ENCODE measurements around the gene CCDC112. TPM values are rescaled to one million over a fixed set of nuclear protein-coding genes. Genes with fewer than 3 reads are reported as not detected.
A peak's percentile ranks its signal among the peaks of the same experiment; 100 is the strongest.

CCDC112 gene
- total RNA-seq, 2 experiments from 2014 or later = 1.9 to 2.1 TPM

DNA sequence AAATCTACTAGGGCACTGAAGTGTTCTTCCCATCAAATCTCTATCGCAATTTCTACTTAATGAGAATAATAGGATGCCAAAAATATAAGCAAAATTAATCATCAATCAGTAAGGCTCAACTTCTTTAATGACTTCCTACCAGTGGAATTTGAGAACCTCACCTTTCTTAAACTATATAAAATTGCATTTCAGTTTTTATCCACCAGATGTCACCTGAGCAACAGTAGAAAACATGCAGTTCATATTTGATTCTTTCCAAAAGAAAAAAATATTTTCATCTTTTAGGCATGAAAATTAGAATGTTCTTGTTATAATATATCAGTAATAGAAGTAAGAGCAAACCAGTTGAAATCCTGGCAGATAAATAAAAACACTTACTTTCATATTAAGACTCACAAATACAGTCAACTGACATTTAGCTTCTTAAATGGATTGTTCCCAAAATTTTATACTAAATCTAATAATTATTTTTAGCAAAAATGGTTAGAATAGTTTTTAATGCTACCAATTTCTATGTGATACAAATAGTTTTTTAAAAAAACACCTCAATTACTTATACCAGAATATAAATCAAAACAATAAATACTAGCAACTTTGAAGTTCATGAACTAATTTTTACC is 13.4 kb upstream of the CCDC112 start:
- Mint-ChIP-seq H3K4me1 (ENCODE audit: low read depth) (no peaks in the 10 kb centered on the region), H3K27ac (no peak overlapping the region), H3K9me3 (no peaks in the 10 kb centered on the region), H3K27me3 (ENCODE audit: low read depth) (peaks cover 22% of the 10 kb centered on the region), H3K4me3 (no peak overlapping the region), H3K36me3 (ENCODE audit: low read depth) (no peaks in the 10 kb centered on the region)
- DNase-seq = no peak
- intact Hi-C loops (cut with micrococcal nuclease) = loop anchor here (1.0 kb wide), 4 partner anchors 264 to 758 kb away; no protein-coding TSS in a partner anchor
- CTCF ChIA-PET = interaction anchor here (0.6 to 7.7 kb wide), 17 partner anchors 10 to 547 kb away, joined by 3 to 118 read pairs (median 4); partner anchors contain the start of gene FEM1C

GRCh38 chr5:115308815-115309214 is 12.4 kb upstream of the CCDC112 start:
- H3K27me3 Mint-ChIP-seq (ENCODE audit: low read depth) = peaks cover 24% of the 10 kb centered on the region
- intact Hi-C loops (cut with micrococcal nuclease) = loop anchor here (1.0 kb wide), 4 partner anchors 265 to 759 kb away; no protein-coding TSS in a partner anchor
- H3K9me3 Mint-ChIP-seq = no peaks in the 10 kb centered on the region
- H3K27ac Mint-ChIP-seq = no peak overlapping the region
- CTCF ChIA-PET = interaction anchor here (0.5 to 7.7 kb wide), 16 partner anchors 9 to 1794 kb away, joined by 3 to 118 read pairs (median 4); partner anchors contain the start of gene FEM1C
- H3K4me1 Mint-ChIP-seq (ENCODE audit: low read depth) = no peaks in the 10 kb centered on the region
- no peak overlapping the region for H3K4me3 Mint-ChIP-seq
- no peaks in the 10 kb centered on the region for H3K36me3 Mint-ChIP-seq (ENCODE audit: low read depth)
- DNase-seq = no peak

DNA sequence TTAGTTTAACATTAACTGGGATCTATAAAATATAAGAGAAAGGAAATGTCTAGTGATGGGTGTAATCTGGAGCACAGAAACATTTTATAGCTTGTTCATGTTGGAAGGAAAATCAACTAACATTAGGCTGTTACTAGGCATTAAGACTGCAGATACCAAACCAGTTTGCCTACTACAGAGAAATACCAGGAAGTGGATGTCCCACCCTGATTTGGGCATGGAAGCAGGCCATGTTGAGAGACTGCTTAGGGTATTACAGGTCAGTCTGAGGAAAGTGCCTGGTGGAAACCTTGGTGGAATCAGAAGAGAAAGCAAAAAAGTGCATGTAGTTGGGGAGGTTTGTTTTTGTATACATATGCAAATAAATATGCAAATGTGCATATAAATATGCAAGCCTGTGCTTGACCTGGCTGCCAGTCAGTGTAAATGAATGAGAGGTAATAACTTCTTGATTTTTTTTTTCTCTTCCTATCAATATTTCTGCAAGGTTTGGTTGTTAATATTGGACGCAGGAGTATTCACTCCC is 9.6 kb upstream of the CCDC112 start:
- Mint-ChIP-seq H3K36me3 (ENCODE audit: low read depth) (no peaks in the 10 kb centered on the region), H3K27me3 (ENCODE audit: low read depth) (peaks cover 25% of the 10 kb centered on the region), H3K27ac (no peak overlapping the region), H3K4me1 (ENCODE audit: low read depth) (no peaks in the 10 kb centered on the region), H3K4me3 (no peak overlapping the region), H3K9me3 (no peaks in the 10 kb centered on the region)
- DNase-seq = no peak
- CTCF ChIA-PET = interaction anchor here (7.7 kb wide), 1 partner anchor 269 kb away, joined by 118 read pairs; no protein-coding TSS in a partner anchor
- intact Hi-C loops (cut with micrococcal nuclease) = no loop called here

- Mint-ChIP-seq H3K9me3 (no peaks in the 10 kb centered on the region), H3K4me3 (no peak overlapping the region), H3K36me3 (ENCODE audit: low read depth) (no peaks in the 10 kb centered on the region), H3K27me3 (ENCODE audit: low read depth) (peaks cover 15% of the 10 kb centered on the region), H3K4me1 (ENCODE audit: low read depth) (no peaks in the 10 kb centered on the region), H3K27ac (no peak overlapping the region)
- intact Hi-C loops (cut with micrococcal nuclease) = no loop called here
- CTCF ChIA-PET = interaction anchor here (0.6 to 1.0 kb wide), 2 partner anchors 28 to 270 kb away, joined by 4 read pairs; no protein-coding TSS in a partner anchor
- no peak for DNase-seq
These were observed 8.0 kb upstream of the CCDC112 start for GRCh38 chr5:115304496-115304895.

DNA sequence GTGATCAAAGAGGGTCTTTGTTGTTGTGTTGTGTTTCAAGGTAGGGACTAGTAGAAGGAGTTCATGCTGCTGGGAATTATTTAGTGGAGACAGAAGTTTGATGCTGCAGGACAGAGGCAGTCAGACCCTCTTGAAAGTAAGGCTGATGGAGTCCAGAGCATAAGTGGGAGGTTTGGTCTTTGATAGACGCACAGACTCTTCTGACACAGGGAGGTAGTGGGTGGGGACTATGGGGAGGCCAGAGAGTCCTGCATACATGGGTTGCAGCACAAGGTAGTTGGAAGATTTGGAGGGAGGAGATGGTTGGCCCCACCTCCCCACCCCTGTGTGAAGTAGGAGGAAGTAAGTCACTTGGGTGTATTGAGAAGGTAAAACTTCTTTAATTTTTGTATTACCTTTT is 2.4 kb upstream of the CCDC112 start:
- Mint-ChIP-seq H3K27me3 (ENCODE audit: low read depth) (peaks cover 4% of the 10 kb centered on the region), H3K4me1 (ENCODE audit: low read depth) (peaks cover 4% of the 10 kb centered on the region), H3K4me3 (no peak overlapping the region), H3K27ac (no peak overlapping the region), H3K9me3 (no peaks in the 10 kb centered on the region), H3K36me3 (ENCODE audit: low read depth) (no peaks in the 10 kb centered on the region)
- CTCF ChIA-PET = no interaction called here
- intact Hi-C loops (cut with micrococcal nuclease) = loop anchor here (5.0 kb wide), 1 partner anchor 202 kb away; no protein-coding TSS in a partner anchor
- no peak for DNase-seq

- peaks cover 4% of the 10 kb centered on the region for H3K9me3 Mint-ChIP-seq
- H3K4me3 Mint-ChIP-seq = no peak overlapping the region
- peaks cover 3% of the 10 kb centered on the region for H3K27me3 Mint-ChIP-seq (ENCODE audit: low read depth)
- CTCF ChIA-PET = interaction anchor here (0.6 to 1.1 kb wide), 3 partner anchors 12 to 1685 kb away, joined by 3 read pairs; no protein-coding TSS in a partner anchor
- H3K27ac Mint-ChIP-seq = no peak overlapping the region
- DNase-seq = no peak
- peaks cover 4% of the 10 kb centered on the region for H3K36me3 Mint-ChIP-seq (ENCODE audit: low read depth)
- intact Hi-C loops (cut with micrococcal nuclease) = loop anchor here (5.0 kb wide), 1 partner anchor 200 kb away; no protein-coding TSS in a partner anchor
- peaks cover 4% of the 10 kb centered on the region for H3K4me1 Mint-ChIP-seq (ENCODE audit: low read depth)
These were observed 577 bp upstream of the CCDC112 start for GRCh38 chr5:115297031-115297430.

- CTCF ChIA-PET = no interaction called here
These were observed 704 bp downstream of the CCDC112 start for GRCh38 chr5:115295777-115296123.

GRCh38 chr5:115291397-115291796 is 5.1 kb downstream of the CCDC112 start:
- DNase-seq = no peak
- Mint-ChIP-seq H3K27me3 (ENCODE audit: low read depth) (no peaks in the 10 kb centered on the region), H3K9me3 (peaks cover 6% of the 10 kb centered on the region), H3K27ac (no peak overlapping the region), H3K4me1 (ENCODE audit: low read depth) (peaks cover 4% of the 10 kb centered on the region), H3K4me3 (no peak overlapping the region), H3K36me3 (ENCODE audit: low read depth) (peaks cover 6% of the 10 kb centered on the region)
- intact Hi-C loops (cut with micrococcal nuclease) = no loop called here
- CTCF ChIA-PET = no interaction called here

More at GRCh38 chr5:115295777-115296123, 704 bp downstream of the CCDC112 start:
- Mint-ChIP-seq H3K36me3 (ENCODE audit: low read depth) (peaks cover 6% of the 10 kb centered on the region), H3K27me3 (ENCODE audit: low read depth) (peaks cover 3% of the 10 kb centered on the region), H3K9me3 (peaks cover 6% of the 10 kb centered on the region), H3K27ac (no peak overlapping the region), H3K4me3 (peak overlapping the region; percentile 80), H3K4me1 (ENCODE audit: low read depth) (peaks cover 4% of the 10 kb centered on the region)
- no peak for DNase-seq
- intact Hi-C loops (cut with micrococcal nuclease) = loop anchor here (1.0 to 5.0 kb wide), 6 partner anchors 33 to 546 kb away; partner anchors contain the start of genes AP3S1, ATG12, FEM1C and PGGT1B

- no peak overlapping the region for H3K4me3 Mint-ChIP-seq
- CTCF ChIA-PET = no interaction called here
- H3K27ac Mint-ChIP-seq = no peak overlapping the region
- intact Hi-C loops (cut with micrococcal nuclease) = no loop called here
- no peak for DNase-seq
- H3K9me3 Mint-ChIP-seq = peaks cover 6% of the 10 kb centered on the region
- peaks cover 6% of the 10 kb centered on the region for H3K36me3 Mint-ChIP-seq (ENCODE audit: low read depth)
- H3K27me3 Mint-ChIP-seq (ENCODE audit: low read depth) = no peaks in the 10 kb centered on the region
- peaks cover 5% of the 10 kb centered on the region for H3K4me1 Mint-ChIP-seq (ENCODE audit: low read depth)
These were observed 7.3 kb downstream of the CCDC112 start for GRCh38 chr5:115289104-115289503.

DNA sequence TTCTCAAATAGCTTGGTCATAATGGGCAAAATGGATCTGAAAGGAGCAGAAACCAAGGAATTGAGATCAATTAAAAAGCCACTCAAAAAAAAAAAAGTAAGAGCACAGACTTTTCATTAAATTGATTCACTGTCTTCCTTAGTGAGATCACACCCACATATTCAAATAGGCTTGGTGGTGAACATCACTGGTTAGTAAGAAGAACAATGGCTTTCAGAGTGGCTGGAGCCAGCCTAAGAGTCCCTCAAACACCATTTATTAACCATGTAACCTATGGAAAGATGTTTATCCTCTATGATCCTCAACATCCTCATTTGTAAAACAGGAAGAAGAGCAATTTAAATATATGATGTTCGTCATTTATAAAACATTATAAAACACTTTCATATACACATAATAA is 12.4 kb downstream of the CCDC112 start:
- H3K27me3 Mint-ChIP-seq (ENCODE audit: low read depth) = no peaks in the 10 kb centered on the region
- H3K27ac Mint-ChIP-seq = no peak overlapping the region
- H3K36me3 Mint-ChIP-seq (ENCODE audit: low read depth) = no peaks in the 10 kb centered on the region
- CTCF ChIA-PET = no interaction called here
- H3K4me3 Mint-ChIP-seq = no peak overlapping the region
- intact Hi-C loops (cut with micrococcal nuclease) = no loop called here
- DNase-seq = no peak
- H3K4me1 Mint-ChIP-seq (ENCODE audit: low read depth) = peaks cover 5% of the 10 kb centered on the region
- no peaks in the 10 kb centered on the region for H3K9me3 Mint-ChIP-seq

DNA sequence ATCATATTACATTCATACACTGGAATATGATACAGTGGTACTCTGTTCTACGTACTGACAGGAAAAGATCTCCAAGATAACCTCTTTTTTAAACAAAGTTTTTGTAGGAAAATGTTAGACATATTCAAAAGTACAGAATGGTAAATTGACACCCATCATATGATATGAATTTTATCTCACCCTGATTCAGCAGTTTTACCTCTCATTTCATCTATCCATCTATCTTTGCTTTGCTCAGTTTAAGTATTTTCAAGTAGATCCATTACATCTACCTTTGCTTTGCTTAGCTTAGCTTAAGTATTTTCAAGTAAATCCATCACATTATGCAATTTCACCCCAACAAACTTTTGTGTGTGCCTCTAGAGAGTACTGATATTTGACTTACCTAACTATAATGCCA is 14.3 kb downstream of the CCDC112 start:
- H3K36me3 Mint-ChIP-seq (ENCODE audit: low read depth) = no peaks in the 10 kb centered on the region
- intact Hi-C loops (cut with micrococcal nuclease) = no loop called here

DNA sequence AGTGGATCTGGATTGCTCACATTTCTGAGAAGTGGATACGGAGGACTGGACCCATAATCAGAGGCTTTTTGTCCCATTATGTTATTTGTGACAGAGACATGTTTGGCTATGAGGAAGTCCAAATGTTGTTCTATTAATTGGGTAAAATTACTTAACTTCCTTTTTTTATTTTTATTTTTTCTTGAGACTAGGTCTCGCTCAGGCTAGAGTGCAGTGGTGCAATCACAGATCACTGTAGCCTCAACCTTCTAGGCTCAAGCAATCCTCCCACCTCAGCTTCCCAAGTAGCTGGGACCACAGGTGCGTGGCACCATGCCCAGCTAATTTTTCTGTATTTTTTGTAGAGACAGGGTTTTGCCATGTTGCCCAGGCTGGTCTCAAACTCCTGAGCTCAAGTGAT is 21.9 kb downstream of the CCDC112 start:
- Mint-ChIP-seq H3K27ac (no peak overlapping the region), H3K4me1 (ENCODE audit: low read depth) (no peaks in the 10 kb centered on the region), H3K4me3 (no peak overlapping the region), H3K27me3 (ENCODE audit: low read depth) (no peaks in the 10 kb centered on the region), H3K9me3 (no peaks in the 10 kb centered on the region), H3K36me3 (ENCODE audit: low read depth) (peaks cover 2% of the 10 kb centered on the region)
- DNase-seq = no peak
- CTCF ChIA-PET = no interaction called here
- intact Hi-C loops (cut with micrococcal nuclease) = no loop called here

More for the DNA sequence above, 14.3 kb downstream of the CCDC112 start:
- H3K4me3 Mint-ChIP-seq = no peak overlapping the region
- H3K27ac Mint-ChIP-seq = no peak overlapping the region
- peaks cover 5% of the 10 kb centered on the region for H3K4me1 Mint-ChIP-seq (ENCODE audit: low read depth)
- DNase-seq = no peak
- CTCF ChIA-PET = no interaction called here
- H3K9me3 Mint-ChIP-seq = no peaks in the 10 kb centered on the region
- no peaks in the 10 kb centered on the region for H3K27me3 Mint-ChIP-seq (ENCODE audit: low read depth)
